ENCODE results near the gene SLC38A11.
"Not testable (repeated sequence)": the region's sequence is repeated elsewhere in the genome, so short reads cannot be mapped to it uniquely, and the experiment has no call there.

The SLC38A11 gene

GRCh38 chr2:164954954-164955701, at the start of gene SLC38A11:
Gene SLC38A11, minus strand, starts transcription at chr2:164955525. Its CDS starts 278 bp downstream, at chr2:164955247.
- peaks cover 20% of the 10 kb centered on the region for H3K27me3 Mint-ChIP-seq
- H3K36me3 Mint-ChIP-seq = no peaks in the 10 kb centered on the region
- no peaks in the 10 kb centered on the region for H3K9me3 Mint-ChIP-seq
- no peak within 1 kb of the TSS for H3K27ac Mint-ChIP-seq
- no peak within 1 kb of the TSS for H3K4me3 Mint-ChIP-seq
- H3K4me1 Mint-ChIP-seq = no peaks in the 10 kb centered on the region

GRCh38 chr2:165003443-165004130, 48.3 kb upstream of the SLC38A11 start:
- H3K4me1 Mint-ChIP-seq = no peaks in the 10 kb centered on the region
- no peak overlapping the region for H3K4me3 Mint-ChIP-seq
- H3K27me3 Mint-ChIP-seq = peaks cover 10% of the 10 kb centered on the region
- H3K27ac Mint-ChIP-seq = no peak overlapping the region
- no peaks in the 10 kb centered on the region for H3K9me3 Mint-ChIP-seq
- peaks cover 2% of the 10 kb centered on the region for H3K36me3 Mint-ChIP-seq

- Mint-ChIP-seq H3K4me3 (no peak overlapping the region), H3K27ac (no peak overlapping the region), H3K4me1 (no peaks in the 10 kb centered on the region), H3K9me3 (no peaks in the 10 kb centered on the region), H3K36me3 (peaks cover 2% of the 10 kb centered on the region), H3K27me3 (peaks cover 9% of the 10 kb centered on the region)
Measured at GRCh38 chr2:165002638-165003037, 47.3 kb upstream of the SLC38A11 start.

- not testable (repeated sequence) for H3K9me3 Mint-ChIP-seq, H3K27me3 Mint-ChIP-seq, H3K4me1 Mint-ChIP-seq, H3K36me3 Mint-ChIP-seq, H3K27ac Mint-ChIP-seq, H3K4me3 Mint-ChIP-seq
Measured at GRCh38 chr2:164994664-164995299, 39.5 kb upstream of the SLC38A11 start.

- no peaks in the 10 kb centered on the region for H3K36me3 Mint-ChIP-seq
- no peaks in the 10 kb centered on the region for H3K27me3 Mint-ChIP-seq
- H3K27ac Mint-ChIP-seq = peak overlapping the region; percentile 43
- peaks cover 15% of the 10 kb centered on the region for H3K4me1 Mint-ChIP-seq
- no peak overlapping the region for H3K4me3 Mint-ChIP-seq
- no peaks in the 10 kb centered on the region for H3K9me3 Mint-ChIP-seq
Measured at GRCh38 chr2:164993287-164994016, 38.1 kb upstream of the SLC38A11 start.

GRCh38 chr2:164992818-164993217, 37.5 kb upstream of the SLC38A11 start:
- Mint-ChIP-seq H3K4me1 (peaks cover 18% of the 10 kb centered on the region), H3K27me3 (no peaks in the 10 kb centered on the region), H3K4me3 (no peak overlapping the region), H3K9me3 (no peaks in the 10 kb centered on the region), H3K36me3 (no peaks in the 10 kb centered on the region), H3K27ac (no peak overlapping the region)

GRCh38 chr2:164992093-164992454, 36.7 kb upstream of the SLC38A11 start:
- H3K4me3 Mint-ChIP-seq, H3K9me3 Mint-ChIP-seq, H3K27me3 Mint-ChIP-seq, H3K27ac Mint-ChIP-seq, H3K36me3 Mint-ChIP-seq: not testable (repeated sequence)
- peaks cover 18% of the 10 kb centered on the region for H3K4me1 Mint-ChIP-seq

GRCh38 chr2:164991361-164992092, 36.2 kb upstream of the SLC38A11 start:
- not testable (repeated sequence) for H3K27me3 Mint-ChIP-seq, H3K36me3 Mint-ChIP-seq, H3K27ac Mint-ChIP-seq, H3K4me3 Mint-ChIP-seq, H3K9me3 Mint-ChIP-seq
- peaks cover 18% of the 10 kb centered on the region for H3K4me1 Mint-ChIP-seq

- not testable (repeated sequence) for H3K4me3 Mint-ChIP-seq, H3K27me3 Mint-ChIP-seq, H3K27ac Mint-ChIP-seq
Measured at GRCh38 chr2:164990953-164991352, 35.6 kb upstream of the SLC38A11 start.

GRCh38 chr2:164988805-164989204, 33.5 kb upstream of the SLC38A11 start:
- H3K9me3 Mint-ChIP-seq, H3K36me3 Mint-ChIP-seq, H3K4me3 Mint-ChIP-seq, H3K27me3 Mint-ChIP-seq, H3K27ac Mint-ChIP-seq: not testable (repeated sequence)
- peaks cover 18% of the 10 kb centered on the region for H3K4me1 Mint-ChIP-seq

More at GRCh38 chr2:164990953-164991352, 35.6 kb upstream of the SLC38A11 start:
- H3K36me3 Mint-ChIP-seq, H3K9me3 Mint-ChIP-seq: not testable (repeated sequence)
- peaks cover 18% of the 10 kb centered on the region for H3K4me1 Mint-ChIP-seq

- H3K4me3 Mint-ChIP-seq, H3K9me3 Mint-ChIP-seq, H3K27me3 Mint-ChIP-seq, H3K36me3 Mint-ChIP-seq, H3K4me1 Mint-ChIP-seq, H3K27ac Mint-ChIP-seq: not testable (repeated sequence)
Measured at GRCh38 chr2:164986027-164986426, 30.7 kb upstream of the SLC38A11 start.

GRCh38 chr2:164984428-164984827, 29.1 kb upstream of the SLC38A11 start:
- Mint-ChIP-seq H3K27ac (no peak overlapping the region), H3K4me3 (no peak overlapping the region), H3K4me1 (peaks cover 9% of the 10 kb centered on the region)

GRCh38 chr2:164981217-164981990, 26.1 kb upstream of the SLC38A11 start:
- H3K27me3 Mint-ChIP-seq = peaks cover 3% of the 10 kb centered on the region
- no peaks in the 10 kb centered on the region for H3K36me3 Mint-ChIP-seq
- H3K9me3 Mint-ChIP-seq = no peaks in the 10 kb centered on the region
- no peak overlapping the region for H3K4me3 Mint-ChIP-seq
- no peak overlapping the region for H3K27ac Mint-ChIP-seq
- no peaks in the 10 kb centered on the region for H3K4me1 Mint-ChIP-seq

More at GRCh38 chr2:164984428-164984827, 29.1 kb upstream of the SLC38A11 start:
- H3K36me3 Mint-ChIP-seq = no peaks in the 10 kb centered on the region
- H3K27me3 Mint-ChIP-seq = peaks cover 3% of the 10 kb centered on the region
- no peaks in the 10 kb centered on the region for H3K9me3 Mint-ChIP-seq

- H3K27me3 Mint-ChIP-seq, H3K36me3 Mint-ChIP-seq, H3K27ac Mint-ChIP-seq, H3K9me3 Mint-ChIP-seq, H3K4me1 Mint-ChIP-seq, H3K4me3 Mint-ChIP-seq: not testable (repeated sequence)
Measured at GRCh38 chr2:164980688-164981087, 25.4 kb upstream of the SLC38A11 start.

All from activated naive CD4-positive, alpha-beta T cell treated with anti-CD3 and anti-CD28 coated beads, Interleukin-2, amount 50 U/mL, for 24 hours (primary cell).